Measurements from ENCODE around the gene WDR12. TPM values are rescaled to one million over a fixed set of nuclear protein-coding genes. Genes with fewer than 3 reads are reported as not detected.

Gene WDR12
- total and polyA plus RNA-seq, 9 of the 15 experiments (the other 6 are each of a cell fraction or from before 2014, with no cell fraction given): 109 to 554 (median 174) TPM

DNA sequence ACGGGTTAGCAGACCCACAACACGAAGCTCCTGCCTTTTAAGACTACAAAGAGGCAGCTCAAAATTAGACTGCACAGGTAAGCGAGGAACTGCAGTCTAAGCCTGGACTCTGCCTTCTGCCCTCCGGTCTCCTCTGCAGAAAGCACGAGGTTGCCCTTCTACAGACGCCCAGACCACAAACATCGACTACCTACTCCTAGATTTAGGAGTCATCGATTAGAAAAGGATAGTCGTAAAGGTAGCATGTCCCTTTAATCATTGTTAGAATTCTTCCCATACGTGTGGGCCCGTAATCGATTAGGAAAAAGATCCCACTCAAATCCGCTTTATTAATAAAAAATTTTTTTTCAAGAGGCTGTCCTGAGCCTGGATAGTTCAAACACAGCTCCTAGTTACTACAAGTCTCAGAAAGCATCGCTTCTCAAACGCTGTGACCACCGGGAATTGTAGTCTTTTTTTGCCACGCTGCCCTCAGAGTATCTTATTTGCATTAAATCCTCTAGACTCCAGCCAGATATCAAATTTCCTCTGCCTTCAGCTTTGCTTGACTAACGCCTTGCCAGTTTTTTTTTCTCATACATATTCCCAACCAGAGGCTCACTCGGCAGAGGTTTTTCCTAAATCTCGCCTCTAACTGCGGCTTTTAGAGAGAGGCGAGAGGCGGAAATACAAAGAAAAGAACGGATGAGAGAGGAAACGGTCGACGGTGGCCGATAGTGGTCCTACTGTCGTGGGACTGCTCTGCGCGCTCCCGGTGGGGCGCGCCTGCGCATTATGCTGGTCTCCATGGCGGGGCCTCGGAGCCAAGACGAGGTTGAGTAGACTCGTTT lies at the start of gene WDR12, which contains the start of gene CARF (continued):
- TF ChIP-seq, protein P1, sequence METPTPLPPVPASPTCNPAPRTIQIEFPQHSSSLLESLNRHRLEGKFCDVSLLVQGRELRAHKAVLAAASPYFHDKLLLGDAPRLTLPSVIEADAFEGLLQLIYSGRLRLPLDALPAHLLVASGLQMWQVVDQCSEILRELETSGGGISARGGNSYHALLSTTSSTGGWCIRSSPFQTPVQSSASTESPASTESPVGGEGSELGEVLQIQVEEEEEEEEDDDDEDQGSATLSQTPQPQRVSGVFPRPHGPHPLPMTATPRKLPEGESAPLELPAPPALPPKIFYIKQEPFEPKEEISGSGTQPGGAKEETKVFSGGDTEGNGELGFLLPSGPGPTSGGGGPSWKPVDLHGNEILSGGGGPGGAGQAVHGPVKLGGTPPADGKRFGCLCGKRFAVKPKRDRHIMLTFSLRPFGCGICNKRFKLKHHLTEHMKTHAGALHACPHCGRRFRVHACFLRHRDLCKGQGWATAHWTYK (CRISPR knock-in tag; IDR thresholded peaks at IDR 0.05): no peak
- TF ChIP-seq PML (IDR thresholded peaks at IDR 0.05; ENCODE audit: low read length) (0 out of 2 replicates have a peak, but pooled peaks have one; percentile 18), CEBPB (tag; IDR thresholded peaks at IDR 0.05) (no peak), GATA2 (CRISPR knock-in tag; IDR thresholded peaks at IDR 0.05) (no peak), ZNF408 (CRISPR knock-in tag; IDR thresholded peaks at IDR 0.05; ENCODE audit: low read depth) (no peak), C11orf30 (IDR thresholded peaks at IDR 0.05; ENCODE audit: low read depth) (no peak; the same call in none of the 2 replicates), ZBTB33 (CRISPR knock-in tag; IDR thresholded peaks at IDR 0.05) (no peak), SUPT5H (IDR thresholded peaks at IDR 0.05) (peak; percentile 62), DPF2 (IDR thresholded peaks at IDR 0.05) (peak; percentile 25; the same call in 1 of the 2 replicates), SAFB (IDR thresholded peaks at IDR 0.05; ENCODE audit: borderline replicate concordance, low read depth, low read length) (no peak), ARID3A (IDR thresholded peaks at IDR 0.05; ENCODE audit: borderline replicate concordance, low read depth, low read length) (no peak), EGR1 (conservative IDR thresholded peaks at IDR 0.05) (no peak), ETV1 (tag; conservative IDR thresholded peaks at IDR 0.05; ENCODE audit: low read depth) (peak; percentile 18; the same call in 1 of the 2 replicates), MAX (CRISPR knock-in tag; IDR thresholded peaks at IDR 0.05) (peak; percentile 83), ZNF766 (CRISPR knock-in tag; conservative IDR thresholded peaks at IDR 0.05) (no peak), FOXA3 (CRISPR knock-in tag; conservative IDR thresholded peaks at IDR 0.05 in 1 of 2, IDR thresholded peaks at IDR 0.05 in 1 of 2) (no peak), XRCC3 (IDR thresholded peaks at IDR 0.05) (no peak), CBX8 (IDR thresholded peaks at IDR 0.05; ENCODE audit: borderline replicate concordance, extremely low read depth, low read depth, low read length, poor library complexity, severe bottlenecking) (no peak), ZC3H11A (IDR thresholded peaks at IDR 0.05; ENCODE audit: low read depth, low read length) (no peak), GABPB1 (CRISPR knock-in tag; IDR thresholded peaks at IDR 0.05) (0 out of 2 replicates have a peak, but pooled peaks have one; percentile 28), GATAD2A (IDR thresholded peaks at IDR 0.05) (no peak), TOE1 (IDR thresholded peaks at IDR 0.05; ENCODE audit: borderline replicate concordance) (peak; percentile 12; the same call in 1 of the 2 replicates), TOE1 (CRISPR knock-in tag; IDR thresholded peaks at IDR 0.05; ENCODE audit: borderline replicate concordance, low read depth) (no peak), BCL6 (CRISPR knock-in tag; IDR thresholded peaks at IDR 0.05) (no peak)

Measured in K562 (cell line).